MG63 (cell line): ENCODE results near the gene MPHOSPH9. TPM values are rescaled to one million over a fixed set of nuclear protein-coding genes. Genes with fewer than 3 reads are reported as not detected.
A peak's percentile ranks its signal among the peaks of the same experiment; 100 is the strongest.

ENCODE experiments used
- DNase-seq: peaks from one replicate; pipeline ENCODE4 v3.0.0-alpha.2; 2020
- H3K27me3 ChIP-seq: fragments of 250-450 bp; sonication (Bioruptor Pico); 2 replicates; pipeline ENCODE4 v1.5.1; 2020; ENCODE audit warnings: mild to moderate bottlenecking, moderate library complexity
- H3K36me3 ChIP-seq: fragments of 250-450 bp; sonication (Bioruptor Pico); 2 replicates; pipeline ENCODE4 v1.5.1; 2020; ENCODE audit warnings: mild to moderate bottlenecking, moderate library complexity
- H3K4me3 ChIP-seq: fragments of 250-450 bp; sonication (Bioruptor Pico); 2 replicates; pipeline ENCODE4 v1.5.1; 2020; ENCODE audit warnings: mild to moderate bottlenecking, moderate library complexity
- H3K9me3 ChIP-seq: fragments of 250-450 bp; sonication (Bioruptor Pico); 2 replicates; pipeline ENCODE4 v1.5.1; 2020; ENCODE audit warnings: mild to moderate bottlenecking, moderate library complexity
- total RNA-seq: library from RNA; depleted of rRNA; stranded (reverse); fragments of >200 nt; shearing (Covaris generic); gene quantifications from 2 replicates; pipeline ENCODE4 v1.2.3, GENCODE V29; 2014; ENCODE audit warnings: low replicate concordance

MPHOSPH9 gene
- total RNA-seq, 1 experiment from 2014 or later: 16.0 TPM

GRCh38 chr12:123131291-123131832, 101.6 kb downstream of the MPHOSPH9 start:
- DNase-seq: no peak
- H3K36me3 ChIP-seq: no peaks in the 10 kb centered on the region
- no peaks in the 10 kb centered on the region for H3K27me3 ChIP-seq
- no peaks in the 10 kb centered on the region for H3K9me3 ChIP-seq
- H3K4me3 ChIP-seq: no peak overlapping the region

DNA sequence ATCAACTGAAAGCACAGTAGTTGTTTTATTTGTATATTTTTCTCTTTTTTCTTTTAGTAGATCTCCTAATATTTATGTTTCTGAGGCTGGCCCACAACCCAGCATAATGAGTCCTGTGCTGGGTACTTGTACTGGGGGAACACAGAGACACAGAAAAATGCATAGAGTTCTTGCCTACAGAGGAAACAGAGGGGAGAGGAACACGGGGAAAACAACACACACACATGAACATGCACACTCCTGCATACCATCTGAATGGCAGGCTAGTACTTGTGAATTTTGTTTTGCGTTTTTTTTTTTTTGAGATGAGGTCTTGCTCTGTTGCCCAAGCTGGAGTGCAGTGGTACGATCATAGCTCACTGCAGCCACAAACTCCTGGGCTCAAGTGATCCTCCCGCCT, 103.3 kb downstream of the MPHOSPH9 start:
- no peak overlapping the region for H3K4me3 ChIP-seq
- H3K9me3 ChIP-seq: no peaks in the 10 kb centered on the region
- no peaks in the 10 kb centered on the region for H3K36me3 ChIP-seq
- H3K27me3 ChIP-seq: no peaks in the 10 kb centered on the region
- no peak for DNase-seq

GRCh38 chr12:123127182-123127495, 105.8 kb downstream of the MPHOSPH9 start:
- no peak overlapping the region for H3K4me3 ChIP-seq
- no peaks in the 10 kb centered on the region for H3K36me3 ChIP-seq
- DNase-seq: no peak
- no peaks in the 10 kb centered on the region for H3K9me3 ChIP-seq
- no peaks in the 10 kb centered on the region for H3K27me3 ChIP-seq

- no peaks in the 10 kb centered on the region for H3K27me3 ChIP-seq
- no peaks in the 10 kb centered on the region for H3K9me3 ChIP-seq
- DNase-seq: peak; percentile 93
- no peak overlapping the region for H3K4me3 ChIP-seq
- no peaks in the 10 kb centered on the region for H3K36me3 ChIP-seq
Observed at GRCh38 chr12:123126294-123127181, 106.4 kb downstream of the MPHOSPH9 start.

GRCh38 chr12:123122626-123123025, 110.3 kb downstream of the MPHOSPH9 start:
- H3K9me3 ChIP-seq: no peaks in the 10 kb centered on the region
- H3K36me3 ChIP-seq: no peaks in the 10 kb centered on the region
- no peak for DNase-seq
- no peaks in the 10 kb centered on the region for H3K27me3 ChIP-seq
- no peak overlapping the region for H3K4me3 ChIP-seq

- Histone ChIP-seq H3K36me3 (no peaks in the 10 kb centered on the region), H3K4me3 (no peak overlapping the region), H3K9me3 (no peaks in the 10 kb centered on the region), H3K27me3 (no peaks in the 10 kb centered on the region)
- no peak for DNase-seq
Observed at GRCh38 chr12:123121670-123122069, 111.3 kb downstream of the MPHOSPH9 start.

- no peaks in the 10 kb centered on the region for H3K27me3 ChIP-seq
- no peaks in the 10 kb centered on the region for H3K9me3 ChIP-seq
- no peak overlapping the region for H3K4me3 ChIP-seq
- DNase-seq: no peak
- H3K36me3 ChIP-seq: no peaks in the 10 kb centered on the region
Observed at GRCh38 chr12:123120452-123121166, 112.3 kb downstream of the MPHOSPH9 start.

- Histone ChIP-seq H3K9me3 (no peaks in the 10 kb centered on the region), H3K36me3 (no peaks in the 10 kb centered on the region), H3K27me3 (no peaks in the 10 kb centered on the region), H3K4me3 (no peak overlapping the region)
- no peak for DNase-seq
Observed at GRCh38 chr12:123119808-123120207, 113.1 kb downstream of the MPHOSPH9 start.

- Histone ChIP-seq H3K27me3 (no peaks in the 10 kb centered on the region), H3K4me3 (no peak overlapping the region), H3K36me3 (no peaks in the 10 kb centered on the region), H3K9me3 (no peaks in the 10 kb centered on the region)
- DNase-seq: no peak
Observed at GRCh38 chr12:123118497-123118896, 114.4 kb downstream of the MPHOSPH9 start.

- no peaks in the 10 kb centered on the region for H3K27me3 ChIP-seq
- DNase-seq: peak; percentile 80
- no peak overlapping the region for H3K4me3 ChIP-seq
- H3K9me3 ChIP-seq: no peaks in the 10 kb centered on the region
- no peaks in the 10 kb centered on the region for H3K36me3 ChIP-seq
Observed at GRCh38 chr12:123115409-123116121, 117.4 kb downstream of the MPHOSPH9 start.

DNA sequence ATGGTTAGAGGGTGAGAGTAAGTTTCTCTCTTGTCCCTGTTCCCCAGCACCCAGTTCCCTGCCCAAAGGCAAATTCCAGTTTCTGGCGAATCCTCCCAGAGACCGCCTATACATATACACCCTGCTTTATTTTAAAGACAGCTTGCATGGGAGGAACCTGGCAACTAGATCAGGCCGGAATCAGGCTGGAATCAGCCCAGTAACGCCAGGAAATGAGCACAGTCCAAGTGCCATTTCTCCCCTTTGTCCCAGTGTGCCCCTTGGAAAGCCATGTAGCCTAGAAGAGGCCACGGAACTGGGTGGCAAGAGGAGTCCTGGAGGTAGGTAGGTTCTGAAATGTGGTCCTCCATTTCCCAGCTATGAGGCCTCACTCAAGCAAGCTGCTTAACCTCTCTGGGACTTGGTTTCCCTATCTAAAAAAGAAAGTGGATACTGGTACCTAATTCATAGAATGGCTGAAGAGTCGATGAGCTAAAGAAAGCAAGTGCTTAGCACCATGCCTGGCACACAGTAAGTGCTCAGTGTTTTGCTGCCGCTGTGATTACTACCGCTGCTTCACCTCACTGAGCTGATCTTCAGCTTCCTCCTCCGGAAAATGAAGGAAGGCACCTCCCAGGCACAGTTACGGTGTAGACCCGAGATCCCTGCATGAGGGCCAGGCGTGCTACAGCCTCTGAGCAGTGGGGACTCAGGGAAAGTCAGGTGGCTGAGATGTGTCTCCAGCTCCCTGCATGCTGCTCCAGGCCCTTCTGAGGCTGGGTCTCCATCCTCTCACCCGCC, 118.4 kb downstream of the MPHOSPH9 start:
- H3K27me3 ChIP-seq: no peaks in the 10 kb centered on the region
- no peak for DNase-seq
- no peaks in the 10 kb centered on the region for H3K9me3 ChIP-seq
- 0 out of 2 replicates have a peak, but pooled peaks cover 2% of the 10 kb centered on the region for H3K36me3 ChIP-seq
- no peak overlapping the region for H3K4me3 ChIP-seq

DNA sequence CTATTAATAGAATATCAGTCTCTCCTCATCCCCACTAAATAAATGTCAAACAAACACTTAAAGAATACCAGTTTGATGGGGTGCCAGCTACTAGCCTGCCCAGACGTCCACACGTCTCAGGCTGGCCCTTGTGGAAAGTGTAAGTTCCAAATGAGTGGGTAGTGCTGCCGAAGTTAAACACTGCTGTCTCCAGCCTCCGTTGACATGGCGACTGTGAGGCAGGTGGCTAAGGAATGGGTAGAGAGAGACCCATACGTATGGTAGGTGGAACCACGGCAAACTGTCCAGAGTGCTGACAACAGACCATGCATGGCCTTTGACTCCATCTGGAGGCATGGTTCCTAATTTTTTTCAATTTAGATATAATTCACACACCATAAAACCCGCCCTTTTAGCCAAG, 119.9 kb downstream of the MPHOSPH9 start:
- H3K4me3 ChIP-seq: no peak overlapping the region
- no peaks in the 10 kb centered on the region for H3K9me3 ChIP-seq
- DNase-seq: no peak
- peaks cover 10% of the 10 kb centered on the region for H3K36me3 ChIP-seq
- no peaks in the 10 kb centered on the region for H3K27me3 ChIP-seq

DNA sequence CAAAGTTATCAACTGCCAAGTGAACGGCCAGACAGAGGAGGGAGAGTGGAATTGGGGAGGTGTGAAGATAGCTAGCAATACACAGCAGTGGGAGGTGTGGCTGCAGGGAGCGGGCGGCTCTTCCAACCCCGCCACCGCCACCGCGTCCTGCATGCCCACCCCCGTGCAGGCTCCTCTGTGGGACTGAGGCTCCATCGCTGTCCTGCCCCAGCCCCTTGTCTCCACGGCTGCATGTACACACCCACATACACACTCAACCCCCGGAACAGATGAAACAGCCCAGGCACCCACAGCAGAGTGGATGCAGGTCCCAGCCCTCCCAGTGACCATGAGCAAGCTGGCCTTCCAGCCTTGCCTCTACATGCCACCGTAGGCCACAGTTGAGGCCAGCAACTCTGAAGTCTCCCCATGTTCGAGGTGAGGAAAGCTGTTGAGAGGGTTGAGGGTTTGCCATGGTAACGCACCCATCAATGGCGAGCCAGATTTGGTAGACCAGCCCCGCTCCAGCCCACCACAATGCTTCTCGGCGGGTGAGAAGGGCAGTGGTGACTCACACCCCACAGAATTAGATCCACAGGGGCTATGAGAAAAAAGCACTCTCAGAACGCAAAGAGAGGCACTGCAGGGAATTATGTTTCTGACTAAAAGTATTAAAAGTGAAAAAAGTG, 121.3 kb downstream of the MPHOSPH9 start:
- Histone ChIP-seq H3K36me3 (peaks cover 11% of the 10 kb centered on the region), H3K9me3 (no peaks in the 10 kb centered on the region), H3K27me3 (no peaks in the 10 kb centered on the region), H3K4me3 (no peak overlapping the region)
- no peak for DNase-seq

GRCh38 chr12:123109319-123109772, 123.6 kb downstream of the MPHOSPH9 start:
- H3K9me3 ChIP-seq: no peaks in the 10 kb centered on the region
- no peaks in the 10 kb centered on the region for H3K27me3 ChIP-seq
- peak; percentile 22 for DNase-seq
- H3K36me3 ChIP-seq: peaks cover 11% of the 10 kb centered on the region
- no peak overlapping the region for H3K4me3 ChIP-seq

GRCh38 chr12:123108682-123109066, 124.3 kb downstream of the MPHOSPH9 start:
- Histone ChIP-seq H3K36me3 (peaks cover 11% of the 10 kb centered on the region), H3K27me3 (no peaks in the 10 kb centered on the region), H3K4me3 (no peak overlapping the region), H3K9me3 (no peaks in the 10 kb centered on the region)
- DNase-seq: no peak
